GM12878 (cell line): Measurements from ENCODE around the gene SMARCB1. TPM values are rescaled to one million over a fixed set of nuclear protein-coding genes. Genes with fewer than 3 reads are reported as not detected.

Source experiments
- ATAC-seq: fragments of 200-7000 bp; cut with Tn5 transposase; 3 replicates; pipeline ENCODE4 v1.9.1; 2020; ENCODE audit warnings: mild to moderate bottlenecking, moderate library complexity
- BruUV-seq: library from RNA; stranded (reverse); fragments of 400-500 nt; replicated peaks from 2 replicates; lab custom pipeline; 2021; lab: Mats Ljungman, UMichigan
- CTCF ChIA-PET: fragments of 300-600 bp; sonication (Branson Sonifier 250); formaldehyde crosslinking; extraction: SDS; loops from one replicate; lab custom pipeline; 2021; ENCODE audit warnings: inconsistent platforms; lab: Yijun Ruan, JAX
- POLR2A ChIA-PET: fragments of 350-600 bp; formaldehyde crosslinking; extraction: SDS; loops from one replicate; lab custom pipeline; 2021; ENCODE audit warnings: inconsistent platforms; lab: Charles Lee
- RAD21 ChIA-PET: fragments of 300-600 bp; sonication (Branson Sonifier 250); formaldehyde crosslinking; loops from one replicate; lab custom pipeline; 2023; ENCODE audit warnings: antibody characterized with exemption; ENCODE audit not compliant: unreplicated experiment; lab: Charles Lee
- SMC1A ChIA-PET: fragments of 300-600 bp; sonication (Branson Sonifier 250); formaldehyde crosslinking; loops from one replicate; lab custom pipeline; 2023; ENCODE audit not compliant: unreplicated experiment, uncharacterized antibody; lab: Charles Lee
- DNase-seq: peaks from one replicate; pipeline ENCODE4 v3.0.0-alpha.2; 2011; ENCODE audit warnings: low read depth, low spot score
- FAIRE-seq: peaks from 3 replicates; lab custom pipeline; 2011; peaks lifted over from hg19 to GRCh38; lab: Jason Lieb, UNC
- H2AFZ ChIP-seq: 2 replicates; pipeline ENCODE4 v1.6.0; 2011; ENCODE audit warnings: low read depth, low read length, control low read depth; ENCODE audit not compliant: control insufficient read depth
- H3K27ac ChIP-seq: 2 replicates; pipeline ENCODE4 v1.5.1; 2011; ENCODE audit warnings: control low read depth; ENCODE audit not compliant: control insufficient read depth, insufficient read depth
- H3K27me3 ChIP-seq, 2 experiments: replicated peaks in 1 of 2; 2 replicates each; pipeline versions ENCODE4 v1.6.0 to v1.6.1; 2011; ENCODE audit warnings: low read length in 1 of 2; ENCODE audit not compliant: control insufficient read depth in 2 of 2, insufficient read depth in 2 of 2
- H3K36me3 ChIP-seq, 2 experiments: 2 replicates each; pipeline ENCODE4 v1.5.1; 2011; ENCODE audit warnings: low read length in 1 of 2; ENCODE audit not compliant: control insufficient read depth in 2 of 2, insufficient read depth in 2 of 2
- H3K4me1 ChIP-seq: 2 replicates; pipeline ENCODE4 v1.6.1; 2011; ENCODE audit warnings: mild to moderate bottlenecking, low read length, moderate library complexity, mixed read lengths; ENCODE audit not compliant: control insufficient read depth, insufficient read depth
- H3K4me2 ChIP-seq: 2 replicates; pipeline ENCODE4 v1.6.0; 2011; ENCODE audit warnings: control low read depth; ENCODE audit not compliant: control insufficient read depth, insufficient read depth
- H3K4me3 ChIP-seq: fragments of 200-600 bp; sonication (generic); 2 replicates; pipeline ENCODE4 v1.5.1; 2016
- H3K79me2 ChIP-seq: 2 replicates; pipeline ENCODE4 v1.6.0; 2011; ENCODE audit warnings: low read length; ENCODE audit not compliant: control insufficient read depth, insufficient read depth
- H3K9ac ChIP-seq: 2 replicates; pipeline ENCODE4 v1.8.0; 2011; ENCODE audit warnings: low read length, control low read depth, mixed read lengths; ENCODE audit not compliant: control insufficient read depth, insufficient read depth
- H3K9me3 ChIP-seq: replicated peaks from 3 replicates; pipeline ENCODE4 v1.5.1; 2011; ENCODE audit warnings: mild to moderate bottlenecking, low read length; ENCODE audit not compliant: control insufficient read depth, insufficient read depth
- H4K20me1 ChIP-seq: 2 replicates; pipeline ENCODE4 v1.6.0; 2011; ENCODE audit not compliant: control insufficient read depth, insufficient read depth
- ATF7 ChIP-seq: fragments of 450-650 bp; IDR thresholded peaks from 2 replicates; pipeline ENCODE4 v1.6.1; 2016; ENCODE audit warnings: low read depth, mild to moderate bottlenecking
- BRCA1 ChIP-seq: IDR thresholded peaks from 2 replicates; pipeline ENCODE4 v1.6.1; 2011; ENCODE audit warnings: low read depth, low read length, improper control_type of control experiment
- CBX3 ChIP-seq: fragments of 200-600 bp; sonication (generic); IDR thresholded peaks from 2 replicates; pipeline ENCODE4 v1.6.1; 2016; ENCODE audit warnings: low read depth, borderline replicate concordance
- CREB1 ChIP-seq: IDR thresholded peaks from 2 replicates; pipeline ENCODE4 v1.6.1; 2012; ENCODE audit warnings: low read depth, mild to moderate bottlenecking, inconsistent platforms
- HDAC2 ChIP-seq: fragments of 200-600 bp; sonication (generic); IDR thresholded peaks from 2 replicates; pipeline ENCODE4 v1.6.1; 2017
- HDAC6 ChIP-seq: fragments of 200-600 bp; sonication (generic); IDR thresholded peaks from one replicate; pipeline ENCODE4 v1.8.0; 2017; ENCODE audit warnings: antibody characterized with exemption; ENCODE audit not compliant: unreplicated experiment
- JUND ChIP-seq: IDR thresholded peaks from 2 replicates; pipeline ENCODE4 v1.6.1; 2012; ENCODE audit warnings: low read depth, mild to moderate bottlenecking, low read length, improper control_type of control experiment, moderate library complexity
- MEF2B ChIP-seq: fragments of 450-650 bp; IDR thresholded peaks from 2 replicates; pipeline ENCODE4 v1.6.1; 2018; ENCODE audit warnings: mild to moderate bottlenecking, moderate library complexity; ENCODE audit not compliant: partially characterized antibody, poor library complexity, severe bottlenecking
- MYC ChIP-seq: IDR thresholded peaks from 2 replicates; pipeline ENCODE4 v1.6.1; 2011; ENCODE audit warnings: mild to moderate bottlenecking, low read length, moderate library complexity, inconsistent platforms; ENCODE audit not compliant: insufficient read depth, insufficient replicate concordance, insufficient read length, severe bottlenecking
- RFX5 ChIP-seq: IDR thresholded peaks from 2 replicates; pipeline ENCODE4 v1.6.1; 2011; ENCODE audit warnings: low read depth, low read length, improper control_type of control experiment
- SREBF2 ChIP-seq: IDR thresholded peaks from 2 replicates; pipeline ENCODE4 v1.6.1; 2012; ENCODE audit warnings: mild to moderate bottlenecking, low read length
- SRF ChIP-seq, 2 experiments: IDR thresholded peaks; 2 replicates each; pipeline ENCODE4 v1.6.1; 2011; ENCODE audit warnings: low read depth in 2 of 2, low read length in 2 of 2, mild to moderate bottlenecking in 1 of 2, moderate library complexity in 1 of 2
- STAT1 ChIP-seq: fragments of 450-650 bp; conservative IDR thresholded peaks from 2 replicates; pipeline ENCODE4 v1.6.1; 2014; ENCODE audit warnings: antibody characterized with exemption, mild to moderate bottlenecking
- TAF1 ChIP-seq: IDR thresholded peaks from 2 replicates; pipeline ENCODE4 v1.6.1; 2011; ENCODE audit warnings: mild to moderate bottlenecking, low read depth, low read length, borderline replicate concordance
- WRNIP1 ChIP-seq: IDR thresholded peaks from 2 replicates; pipeline ENCODE4 v1.6.1; 2011; ENCODE audit warnings: low read depth, low read length, improper control_type of control experiment, borderline replicate concordance
- ZBED1 ChIP-seq: IDR thresholded peaks from 2 replicates; pipeline ENCODE4 v1.6.1; 2016; ENCODE audit warnings: borderline replicate concordance
- WGBS: methylation state at CpG from one replicate; pipeline ENCODE4 v1.1.6; 2016; ENCODE audit warnings: low lambda C conversion rate; ENCODE audit not compliant: insufficient replicate concordance, insufficient coverage; ENCODE audit errors: missing lambda C conversion rate; 5-methylcytosine and 5-hydroxymethylcytosine counted together
- in situ Hi-C: fragments of 300-500 bp; cut with MboI; formaldehyde crosslinking; loops from 9 replicates; pipeline ENCODE4 v1.14.3; 2018; ENCODE audit warnings: mixed read lengths
- intact Hi-C: fragments of 100-400 bp; cut with micrococcal nuclease; formaldehyde crosslinking; loops from one replicate; pipeline ENCODE4 v1.14.2; 2022; ENCODE audit not compliant: unreplicated experiment
- polyA plus RNA-seq, 11 experiments: library from polyadenylated mRNA; depleted of rRNA in 4 of 11; unstranded in 6 of 11; stranded (reverse) in 5 of 11; fragments of >200 nt; fragmentation: Nextera tagmentation in 4 of 11; fragmentation: Illumina TruSeq in 1 of 11; extraction: Ambion mirVana in 4 of 11; extraction: Trizol in 1 of 11; gene quantifications; 1 replicate in 1 of 11; 2 replicates in 10 of 11; pipeline versions ENCODE4 v1.2.1 to v1.2.3, GENCODE V29; 2011 to 2016; ENCODE audit warnings: inconsistent platforms in 2 of 11, missing spikeins in 2 of 11, low read depth in 1 of 11
- total RNA-seq, 4 experiments: library from RNA; depleted of rRNA in 3 of 4; stranded (reverse); fragments of >200 nt in 3 of 4; fragmentation: Illumina TruSeq in 1 of 4; extraction: Trizol in 1 of 4; gene quantifications; 2 replicates each; pipeline versions ENCODE4 v1.2.1 to v1.2.3, GENCODE V29; 2013 to 2021
- TF ChIP-seq, protein P1 (sequence below): fragments of 450-650 bp; IDR thresholded peaks from 2 replicates; pipeline ENCODE4 v1.6.1; 2017; ENCODE audit warnings: borderline replicate concordance
- TF ChIP-seq, protein P2 (sequence below): fragments of 450-650 bp; formaldehyde crosslinking; IDR thresholded peaks from 2 replicates; pipeline ENCODE4 v1.4.0; 2022; ENCODE audit warnings: mild to moderate bottlenecking, moderate library complexity

SMARCB1 gene
- total and polyA plus RNA-seq, 10 of the 15 experiments (the other 5 are each of a cell fraction or from before 2014, with no cell fraction given), result 9.1 to 215 (median 183) TPM

DNA sequence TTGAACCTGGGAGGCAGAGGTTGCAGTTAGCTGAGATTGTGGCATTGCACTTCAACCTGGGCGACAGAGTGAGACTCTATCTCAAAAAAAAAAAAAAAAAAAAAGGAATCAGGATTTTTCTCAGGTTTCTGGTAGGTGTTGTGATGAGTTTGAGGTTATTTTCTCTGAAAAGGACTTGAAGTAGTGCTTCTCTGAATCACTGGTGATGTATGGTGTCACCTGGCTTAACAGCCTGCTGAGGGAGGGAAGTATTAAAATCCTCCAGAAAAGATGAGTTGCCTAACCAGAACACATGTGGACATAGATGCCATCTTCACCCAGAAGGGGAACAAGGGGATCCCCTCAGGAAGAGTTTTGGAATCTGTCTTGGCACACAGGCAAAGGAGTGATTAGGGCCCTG lies 20.1 kb downstream of the SMARCB1 start (continued):
- TF ChIP-seq, protein P1, sequence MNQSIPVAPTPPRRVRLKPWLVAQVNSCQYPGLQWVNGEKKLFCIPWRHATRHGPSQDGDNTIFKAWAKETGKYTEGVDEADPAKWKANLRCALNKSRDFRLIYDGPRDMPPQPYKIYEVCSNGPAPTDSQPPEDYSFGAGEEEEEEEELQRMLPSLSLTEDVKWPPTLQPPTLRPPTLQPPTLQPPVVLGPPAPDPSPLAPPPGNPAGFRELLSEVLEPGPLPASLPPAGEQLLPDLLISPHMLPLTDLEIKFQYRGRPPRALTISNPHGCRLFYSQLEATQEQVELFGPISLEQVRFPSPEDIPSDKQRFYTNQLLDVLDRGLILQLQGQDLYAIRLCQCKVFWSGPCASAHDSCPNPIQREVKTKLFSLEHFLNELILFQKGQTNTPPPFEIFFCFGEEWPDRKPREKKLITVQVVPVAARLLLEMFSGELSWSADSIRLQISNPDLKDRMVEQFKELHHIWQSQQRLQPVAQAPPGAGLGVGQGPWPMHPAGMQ, result no peak
- TF ChIP-seq, protein P2, sequence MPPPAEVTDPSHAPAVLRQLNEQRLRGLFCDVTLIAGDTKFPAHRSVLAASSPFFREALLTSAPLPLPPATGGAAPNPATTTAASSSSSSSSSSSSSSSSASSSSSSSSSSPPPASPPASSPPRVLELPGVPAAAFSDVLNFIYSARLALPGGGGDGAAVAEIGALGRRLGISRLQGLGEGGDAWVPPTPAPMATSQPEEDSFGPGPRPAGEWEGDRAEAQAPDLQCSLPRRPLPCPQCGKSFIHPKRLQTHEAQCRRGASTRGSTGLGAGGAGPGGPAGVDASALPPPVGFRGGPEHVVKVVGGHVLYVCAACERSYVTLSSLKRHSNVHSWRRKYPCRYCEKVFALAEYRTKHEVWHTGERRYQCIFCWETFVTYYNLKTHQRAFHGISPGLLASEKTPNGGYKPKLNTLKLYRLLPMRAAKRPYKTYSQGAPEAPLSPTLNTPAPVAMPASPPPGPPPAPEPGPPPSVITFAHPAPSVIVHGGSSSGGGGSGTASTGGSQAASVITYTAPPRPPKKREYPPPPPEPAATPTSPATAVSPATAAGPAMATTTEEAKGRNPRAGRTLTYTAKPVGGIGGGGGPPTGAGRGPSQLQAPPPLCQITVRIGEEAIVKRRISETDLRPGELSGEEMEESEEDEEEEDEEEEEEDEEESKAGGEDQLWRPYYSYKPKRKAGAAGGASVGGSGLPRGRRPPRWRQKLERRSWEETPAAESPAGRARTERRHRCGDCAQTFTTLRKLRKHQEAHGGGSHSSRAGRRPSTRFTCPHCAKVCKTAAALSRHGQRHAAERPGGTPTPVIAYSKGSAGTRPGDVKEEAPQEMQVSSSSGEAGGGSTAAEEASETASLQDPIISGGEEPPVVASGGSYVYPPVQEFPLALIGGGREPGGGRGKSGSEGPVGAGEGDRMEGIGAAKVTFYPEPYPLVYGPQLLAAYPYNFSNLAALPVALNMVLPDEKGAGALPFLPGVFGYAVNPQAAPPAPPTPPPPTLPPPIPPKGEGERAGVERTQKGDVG (CRISPR knock-in tag), result no peak

DNA sequence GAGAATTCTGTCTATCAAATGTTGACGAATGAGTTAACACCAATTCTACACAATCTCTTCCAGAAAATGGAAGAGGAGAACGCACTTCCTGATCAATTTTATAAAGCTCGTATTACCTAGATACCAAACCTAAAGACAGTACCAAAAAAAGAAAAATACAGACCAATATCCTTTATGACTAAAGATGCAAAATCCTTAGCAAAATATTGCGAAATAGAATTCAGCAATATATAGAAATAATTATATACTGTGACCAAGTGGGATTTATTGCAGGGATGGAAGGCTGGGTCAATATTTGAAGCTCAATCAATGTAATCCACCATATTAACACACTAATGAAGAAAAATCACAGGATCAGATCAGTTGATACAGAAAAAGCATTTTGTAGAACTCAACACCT lies 25.6 kb downstream of the SMARCB1 start:
- Histone ChIP-seq H3K36me3 (peaks cover 4 to 20% of the 10 kb centered on the region in 2 experiments), H3K9me3 (no peaks in the 10 kb centered on the region), H3K79me2 (no peaks in the 10 kb centered on the region; the same call in 1 of the 2 replicates), H2AFZ (no peak overlapping the region), H3K4me3 (no peak overlapping the region), H4K20me1 (no peaks in the 10 kb centered on the region), H3K27me3 (no peaks in the 10 kb centered on the region), H3K27ac (no peak overlapping the region), H3K4me2 (no peak overlapping the region), H3K9ac (no peak overlapping the region), H3K4me1 (no peaks in the 10 kb centered on the region; the same call in 1 of the 2 replicates)
- BruUV-seq, result no TSS peak
- WGBS, result 98% methylated on average over 4 of the region's 4 CpGs
- in situ Hi-C loops, result no loop called here
- POLR2A ChIA-PET, result interaction anchor here (0.7 to 1.1 kb wide), 2 partner anchors 10 kb away, joined by 3 to 4 read pairs; no protein-coding TSS in a partner anchor
- RAD21 ChIA-PET, result no interaction called here
- SMC1A ChIA-PET, result interaction anchor here (1.0 kb wide), 1 partner anchor 33 kb away, joined by 3 read pairs; no protein-coding TSS in a partner anchor
- ATAC-seq (no peak), DNase-seq (no peak), FAIRE-seq (no peak)
- intact Hi-C loops, result no loop called here
- TF ChIP-seq BRCA1 (no peak), JUND (no peak), SRF (IDR thresholded peaks at IDR 0.05; ENCODE audit: low read depth in 2 of 2, low read length in 2 of 2) (no peak), CREB1 (no peak), ZBED1 (no peak), HDAC2 (no peak), MEF2B (no peak), HDAC6 (no peak), RFX5 (no peak), ATF7 (no peak), STAT1 (no peak), CBX3 (no peak), SREBF2 (no peak), TAF1 (no peak), MYC (no peak), WRNIP1 (no peak)
- CTCF ChIA-PET, result interaction anchor here (0.7 to 1.4 kb wide), 3 partner anchors 23 to 41 kb away, joined by 3 read pairs; no protein-coding TSS in a partner anchor
